ENCODE data around the gene NAPA. TPM values are rescaled to one million over a fixed set of nuclear protein-coding genes. Genes with fewer than 3 reads are reported as not detected.

NAPA gene
- polyA plus RNA-seq, 1 experiment: 84.1 TPM

DNA sequence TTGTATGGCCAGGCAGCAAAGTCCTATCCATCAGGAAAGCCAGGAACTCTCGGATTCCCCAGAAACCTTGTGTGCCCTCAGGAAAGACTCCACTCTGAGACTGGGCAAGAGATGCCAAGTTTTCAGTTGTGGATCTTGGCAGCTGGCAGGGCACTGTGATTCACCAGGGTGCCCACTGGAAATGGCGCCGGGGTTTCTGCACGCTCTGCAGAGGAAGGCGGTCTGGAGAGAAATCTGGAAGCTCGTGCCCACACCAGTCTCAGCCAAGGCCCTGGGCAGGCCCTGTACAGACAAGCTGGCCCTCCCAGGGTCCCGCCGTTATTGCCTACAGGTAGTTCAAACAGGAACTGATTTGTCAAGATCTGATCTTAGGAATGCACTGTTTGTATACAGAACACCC is 4.9 kb downstream of the NAPA start:
- ChIA-PET POLR2A (no interaction called here), CTCF (interaction anchor here (1.0 kb wide), 1 partner anchor 74 kb away, joined by 3 read pairs; no protein-coding TSS in a partner anchor)
- Histone ChIP-seq H3K27me3 (ENCODE audit: control insufficient read depth, insufficient read depth, low read length) (no peaks in the 10 kb centered on the region), H3K9me3 (ENCODE audit: control insufficient read depth, insufficient read depth, low read length) (peaks cover 6% of the 10 kb centered on the region; the same call in 1 of the 2 replicates), H3K4me3 (ENCODE audit: low read depth, low read length) (no peak overlapping the region), H3K27ac (ENCODE audit: low read depth, low read length) (no peak overlapping the region)
- TF ChIP-seq, protein P1, sequence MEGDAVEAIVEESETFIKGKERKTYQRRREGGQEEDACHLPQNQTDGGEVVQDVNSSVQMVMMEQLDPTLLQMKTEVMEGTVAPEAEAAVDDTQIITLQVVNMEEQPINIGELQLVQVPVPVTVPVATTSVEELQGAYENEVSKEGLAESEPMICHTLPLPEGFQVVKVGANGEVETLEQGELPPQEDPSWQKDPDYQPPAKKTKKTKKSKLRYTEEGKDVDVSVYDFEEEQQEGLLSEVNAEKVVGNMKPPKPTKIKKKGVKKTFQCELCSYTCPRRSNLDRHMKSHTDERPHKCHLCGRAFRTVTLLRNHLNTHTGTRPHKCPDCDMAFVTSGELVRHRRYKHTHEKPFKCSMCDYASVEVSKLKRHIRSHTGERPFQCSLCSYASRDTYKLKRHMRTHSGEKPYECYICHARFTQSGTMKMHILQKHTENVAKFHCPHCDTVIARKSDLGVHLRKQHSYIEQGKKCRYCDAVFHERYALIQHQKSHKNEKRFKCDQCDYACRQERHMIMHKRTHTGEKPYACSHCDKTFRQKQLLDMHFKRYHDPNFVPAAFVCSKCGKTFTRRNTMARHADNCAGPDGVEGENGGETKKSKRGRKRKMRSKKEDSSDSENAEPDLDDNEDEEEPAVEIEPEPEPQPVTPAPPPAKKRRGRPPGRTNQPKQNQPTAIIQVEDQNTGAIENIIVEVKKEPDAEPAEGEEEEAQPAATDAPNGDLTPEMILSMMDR (IDR thresholded peaks at IDR 0.05; ENCODE audit: low read depth, low read length): no peak
- DNase-seq (ENCODE audit: low read depth, low spot score): no peak

DNA sequence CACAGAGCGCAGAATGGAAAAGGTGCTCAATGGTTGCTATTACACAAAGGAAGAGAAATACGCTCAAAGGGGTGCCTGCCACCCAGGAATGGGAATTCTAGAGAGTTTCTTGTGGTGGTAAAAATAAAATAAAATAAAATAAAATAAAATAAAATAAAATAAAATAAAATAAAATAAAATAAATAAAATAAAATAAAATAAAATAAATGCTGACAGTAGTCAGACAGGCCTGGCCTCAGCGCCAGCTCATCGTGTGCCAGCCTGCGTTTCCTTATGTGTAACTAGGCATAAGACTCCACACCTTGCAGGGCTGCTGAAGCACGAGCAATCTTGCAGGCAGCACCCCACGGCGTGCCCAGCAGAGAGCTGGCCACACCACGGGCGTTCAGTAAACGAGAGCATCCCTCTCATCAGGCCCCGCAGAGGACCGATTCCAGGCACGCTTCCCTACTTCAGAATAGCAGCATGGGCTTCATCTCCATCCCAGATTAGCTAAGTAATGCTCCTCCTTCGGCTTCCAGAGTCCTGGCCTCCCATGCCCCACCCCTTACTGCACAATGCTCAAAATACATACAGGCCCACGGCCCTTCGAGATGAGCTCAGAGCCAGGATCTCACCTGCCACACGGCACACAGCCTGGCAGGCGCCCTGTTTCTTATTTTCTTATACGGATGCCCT is 5.6 kb downstream of the NAPA start:
- POLR2A ChIA-PET: no interaction called here
- Histone ChIP-seq H3K9me3 (ENCODE audit: control insufficient read depth, insufficient read depth, low read length) (peaks cover 2% of the 10 kb centered on the region; the same call in 1 of the 2 replicates), H3K4me3 (ENCODE audit: low read depth, low read length) (no peak overlapping the region), H3K27ac (ENCODE audit: low read depth, low read length) (no peak overlapping the region), H3K27me3 (ENCODE audit: control insufficient read depth, insufficient read depth, low read length) (no peaks in the 10 kb centered on the region)
- CTCF ChIA-PET: interaction anchor here (1.0 kb wide), 1 partner anchor 73 kb away, joined by 3 read pairs; no protein-coding TSS in a partner anchor
- TF ChIP-seq, protein P1 (IDR thresholded peaks at IDR 0.05; ENCODE audit: low read depth, low read length): no peak
- no peak for DNase-seq (ENCODE audit: low read depth, low spot score)

DNA sequence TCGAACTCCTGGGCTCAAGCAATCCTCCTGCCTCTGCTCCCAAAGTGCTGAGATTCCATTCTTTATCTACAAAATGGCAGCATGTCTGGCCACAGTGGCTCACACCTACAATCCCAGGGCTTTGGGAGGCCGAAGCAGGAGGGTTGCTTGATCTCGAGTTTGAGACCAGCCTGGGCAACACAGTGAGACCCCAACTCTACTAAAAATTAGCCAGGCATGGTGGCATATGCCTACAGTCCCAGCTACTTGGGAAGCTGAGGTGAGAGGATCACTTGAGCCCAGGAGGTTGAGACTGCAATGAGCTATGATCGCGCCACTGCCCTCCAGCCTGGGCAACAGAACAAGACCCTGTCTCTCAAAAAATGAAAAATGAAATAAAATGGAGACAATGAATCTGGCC is 6.1 kb downstream of the NAPA start:
- ChIA-PET CTCF (no interaction called here), POLR2A (no interaction called here)
- Histone ChIP-seq H3K27ac (ENCODE audit: low read depth, low read length) (no peak overlapping the region), H3K9me3 (ENCODE audit: control insufficient read depth, insufficient read depth, low read length) (no peaks in the 10 kb centered on the region), H3K4me3 (ENCODE audit: low read depth, low read length) (no peak overlapping the region), H3K27me3 (ENCODE audit: control insufficient read depth, insufficient read depth, low read length) (no peaks in the 10 kb centered on the region)
- no peak for DNase-seq (ENCODE audit: low read depth, low spot score)
- TF ChIP-seq, protein P1 (IDR thresholded peaks at IDR 0.05; ENCODE audit: low read depth, low read length): no peak

DNA sequence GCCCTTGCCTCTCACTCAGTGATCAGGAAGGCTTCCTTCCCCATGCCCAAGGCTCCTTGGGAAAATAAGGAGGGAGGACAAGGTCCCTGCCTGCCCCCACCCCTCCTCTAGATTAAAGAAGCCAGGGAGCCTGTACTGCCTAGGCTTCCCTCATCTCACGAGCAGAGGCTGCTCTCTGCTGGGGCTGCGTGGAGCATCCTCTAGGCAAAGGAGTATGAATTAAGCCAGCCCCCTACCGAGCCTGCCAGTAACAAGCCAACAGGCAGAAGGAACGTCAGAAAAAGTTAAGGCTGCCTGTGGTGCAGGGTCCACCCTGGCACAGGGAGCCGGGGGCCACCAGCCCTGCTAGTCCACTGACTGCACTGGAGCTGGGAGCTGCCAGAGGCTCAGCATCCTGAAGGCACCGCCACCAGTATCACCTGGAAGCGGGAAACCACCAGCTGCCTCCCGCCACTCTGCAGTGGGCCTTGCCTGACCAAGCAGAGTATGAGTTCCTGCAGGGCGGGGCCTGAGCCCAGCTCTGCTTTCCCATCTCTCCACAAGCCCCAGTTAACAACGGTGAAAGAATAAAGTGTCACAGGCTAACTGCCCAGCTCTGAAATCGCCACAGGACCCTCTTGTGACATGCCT is 6.8 kb downstream of the NAPA start:
- Histone ChIP-seq H3K4me3 (ENCODE audit: low read depth, low read length) (no peak overlapping the region), H3K27me3 (ENCODE audit: control insufficient read depth, insufficient read depth, low read length) (no peaks in the 10 kb centered on the region), H3K27ac (ENCODE audit: low read depth, low read length) (no peak overlapping the region), H3K9me3 (ENCODE audit: control insufficient read depth, insufficient read depth, low read length) (no peaks in the 10 kb centered on the region)
- POLR2A ChIA-PET: no interaction called here
- DNase-seq (ENCODE audit: low read depth, low spot score): no peak
- TF ChIP-seq, protein P1 (IDR thresholded peaks at IDR 0.05; ENCODE audit: low read depth, low read length): no peak
- CTCF ChIA-PET: no interaction called here

DNA sequence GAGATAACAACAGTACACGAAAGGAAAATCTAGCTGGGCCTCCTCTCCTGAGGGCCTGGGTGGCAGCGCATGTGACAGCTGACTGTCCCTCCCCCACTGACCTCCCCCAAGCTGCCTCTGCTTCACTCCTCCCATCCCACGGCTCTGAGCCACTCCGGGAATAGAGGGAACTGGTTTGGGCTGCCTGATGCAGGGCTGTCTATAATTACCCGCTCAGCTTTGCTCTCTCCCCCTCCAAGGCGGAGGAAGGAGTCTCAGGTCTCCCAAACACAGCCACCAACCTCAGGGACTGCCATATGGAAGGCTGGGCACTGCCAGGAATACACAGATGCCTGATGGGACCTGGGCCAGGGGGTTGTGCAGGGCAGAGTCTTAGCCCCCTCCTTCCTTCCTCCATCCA is 7.9 kb downstream of the NAPA start:
- ChIA-PET CTCF (interaction anchor here (0.5 kb wide), 1 partner anchor 9 kb away, joined by 4 read pairs; no protein-coding TSS in a partner anchor), POLR2A (no interaction called here)
- TF ChIP-seq, protein P1 (IDR thresholded peaks at IDR 0.05; ENCODE audit: low read depth, low read length): no peak
- DNase-seq (ENCODE audit: low read depth, low spot score): no peak
- H3K27me3 ChIP-seq (ENCODE audit: control insufficient read depth, insufficient read depth, low read length): no peaks in the 10 kb centered on the region
- H3K4me3 ChIP-seq (ENCODE audit: low read depth, low read length): no peak overlapping the region
- H3K27ac ChIP-seq (ENCODE audit: low read depth, low read length): no peak overlapping the region
- no peaks in the 10 kb centered on the region for H3K9me3 ChIP-seq (ENCODE audit: control insufficient read depth, insufficient read depth, low read length)
